Activated B cell treated with CpG ODN at 0.5 μM for 24 hours (primary cell): Measurements from ENCODE around the gene GMPPB. TPM values are rescaled to one million over a fixed set of nuclear protein-coding genes. Genes with fewer than 3 reads are reported as not detected.

Source experiments
- ATAC-seq: fragments of 200-7000 bp; cut with Tn5 transposase; one replicate; pipeline ENCODE4 v1.10.0; 2021; ENCODE audit warnings: low read depth, mild to moderate bottlenecking, moderate library complexity
- CTCF ChIA-PET: fragments of 350-600 bp; sonication (Branson Sonifier 250); formaldehyde crosslinking; loops from one replicate; lab custom pipeline; 2021; ENCODE audit warnings: antibody characterized with exemption; lab: Charles Lee
- POLR2A ChIA-PET: fragments of 350-600 bp; sonication (Branson Sonifier 250); formaldehyde crosslinking; loops from one replicate; lab custom pipeline; 2021; ENCODE audit warnings: antibody characterized with exemption; lab: Charles Lee
- DNase-seq: peaks from one replicate; pipeline ENCODE4 v3.0.0; 2022
- H3K27ac Mint-ChIP-seq: one replicate; pipeline ENCODE4 v1.8.0; 2020; ENCODE audit warnings: mixed read lengths
- H3K27me3 Mint-ChIP-seq: one replicate; pipeline ENCODE4 v1.8.0; 2021; ENCODE audit warnings: mixed read lengths
- H3K36me3 Mint-ChIP-seq: one replicate; pipeline ENCODE4 v1.8.0; 2021; ENCODE audit warnings: low read depth, mixed read lengths
- H3K4me1 Mint-ChIP-seq: one replicate; pipeline ENCODE4 v1.8.0; 2021; ENCODE audit warnings: mixed read lengths
- H3K4me3 Mint-ChIP-seq: one replicate; pipeline ENCODE4 v1.8.0; 2020; ENCODE audit warnings: mild to moderate bottlenecking, mixed read lengths
- H3K9me3 Mint-ChIP-seq: one replicate; pipeline ENCODE4 v1.8.0; 2020; ENCODE audit warnings: mixed read lengths
- intact Hi-C: fragments of 100-400 bp; cut with micrococcal nuclease; formaldehyde crosslinking; loops from one replicate; pipeline ENCODE4 v1.15.1; 2024
- total RNA-seq: library from RNA; stranded (reverse); gene quantifications from 2 replicates; pipeline ENCODE4 v1.2.3, GENCODE V29; 2022
- TF ChIP-seq, protein P1 (sequence below): fragments of 200-600 bp; IDR thresholded peaks from one replicate; pipeline ENCODE4 v1.8.0; 2022; ENCODE audit warnings: antibody characterized with exemption, mild to moderate bottlenecking

The GMPPB gene
- total RNA-seq, 1 donor from 2014 or later, result 39.9 TPM

DNA sequence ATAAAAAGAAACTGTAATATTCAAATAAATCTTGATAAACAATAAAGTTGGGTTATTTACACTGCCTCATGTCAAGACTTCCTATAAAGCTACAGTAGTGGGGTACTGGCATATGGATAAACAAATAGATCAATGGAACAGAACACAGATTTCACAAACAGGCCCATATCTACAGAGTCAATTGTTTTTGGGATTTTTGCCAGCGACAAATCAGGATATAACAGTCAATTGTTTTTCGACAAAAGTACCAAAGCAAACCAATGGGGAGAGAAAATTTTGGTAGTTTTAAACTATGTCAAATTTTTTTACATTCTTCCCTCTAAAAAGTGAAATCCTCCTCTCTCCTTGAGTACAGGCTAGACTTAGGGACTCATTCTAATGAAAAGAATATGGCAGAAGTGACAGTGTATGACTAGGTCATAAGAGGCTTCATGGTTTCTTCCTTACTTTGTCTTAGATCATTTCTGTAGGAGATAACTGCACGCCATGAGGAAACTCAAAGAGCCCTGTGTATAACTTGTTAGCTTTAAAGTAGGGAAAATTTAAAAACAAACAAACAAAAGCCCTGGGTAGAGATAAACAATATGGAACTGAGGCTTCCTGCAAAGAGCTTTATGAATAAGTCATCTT, 45.6 kb upstream of the GMPPB start:
- CTCF ChIA-PET, result no interaction called here
- intact Hi-C loops, result no loop called here
- Mint-ChIP-seq H3K36me3 (peaks cover 26% of the 10 kb centered on the region), H3K27ac (no peak overlapping the region), H3K9me3 (no peaks in the 10 kb centered on the region), H3K27me3 (no peaks in the 10 kb centered on the region), H3K4me1 (peaks cover 12% of the 10 kb centered on the region), H3K4me3 (no peak overlapping the region)
- ATAC-seq, result no peak
- POLR2A ChIA-PET, result interaction anchor here (0.5 kb wide), 1 partner anchor 11 kb away, joined by 3 read pairs; no protein-coding TSS in a partner anchor
- no peak for DNase-seq
- TF ChIP-seq, protein P1, sequence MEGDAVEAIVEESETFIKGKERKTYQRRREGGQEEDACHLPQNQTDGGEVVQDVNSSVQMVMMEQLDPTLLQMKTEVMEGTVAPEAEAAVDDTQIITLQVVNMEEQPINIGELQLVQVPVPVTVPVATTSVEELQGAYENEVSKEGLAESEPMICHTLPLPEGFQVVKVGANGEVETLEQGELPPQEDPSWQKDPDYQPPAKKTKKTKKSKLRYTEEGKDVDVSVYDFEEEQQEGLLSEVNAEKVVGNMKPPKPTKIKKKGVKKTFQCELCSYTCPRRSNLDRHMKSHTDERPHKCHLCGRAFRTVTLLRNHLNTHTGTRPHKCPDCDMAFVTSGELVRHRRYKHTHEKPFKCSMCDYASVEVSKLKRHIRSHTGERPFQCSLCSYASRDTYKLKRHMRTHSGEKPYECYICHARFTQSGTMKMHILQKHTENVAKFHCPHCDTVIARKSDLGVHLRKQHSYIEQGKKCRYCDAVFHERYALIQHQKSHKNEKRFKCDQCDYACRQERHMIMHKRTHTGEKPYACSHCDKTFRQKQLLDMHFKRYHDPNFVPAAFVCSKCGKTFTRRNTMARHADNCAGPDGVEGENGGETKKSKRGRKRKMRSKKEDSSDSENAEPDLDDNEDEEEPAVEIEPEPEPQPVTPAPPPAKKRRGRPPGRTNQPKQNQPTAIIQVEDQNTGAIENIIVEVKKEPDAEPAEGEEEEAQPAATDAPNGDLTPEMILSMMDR, result no peak

DNA sequence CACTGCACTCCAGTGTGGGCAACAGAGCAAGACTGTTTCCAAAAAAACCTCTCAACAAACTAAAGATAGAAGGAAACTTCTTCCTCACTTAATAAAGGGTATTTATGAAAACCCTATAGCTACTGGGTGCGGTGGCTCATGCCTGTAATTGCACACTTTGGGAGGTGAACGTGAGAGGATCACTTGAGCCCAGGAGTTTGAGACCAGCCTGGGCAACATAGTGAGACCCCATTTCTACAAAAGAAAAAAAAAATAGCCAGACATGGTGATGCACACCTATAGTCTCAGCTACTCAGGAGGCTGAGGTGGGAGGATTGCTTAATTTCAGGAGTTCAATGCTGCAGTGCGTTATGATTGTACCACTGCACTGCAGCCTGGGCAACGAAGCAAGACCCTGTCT, 40.2 kb upstream of the GMPPB start:
- DNase-seq (no peak), ATAC-seq (no peak)
- Mint-ChIP-seq H3K9me3 (no peaks in the 10 kb centered on the region), H3K27ac (no peak overlapping the region), H3K27me3 (no peaks in the 10 kb centered on the region), H3K36me3 (peaks cover 31% of the 10 kb centered on the region), H3K4me1 (peaks cover 8% of the 10 kb centered on the region), H3K4me3 (no peak overlapping the region)
- ChIA-PET POLR2A (interaction anchor here (0.6 kb wide), 1 partner anchor 345 kb away, joined by 3 read pairs; no protein-coding TSS in a partner anchor), CTCF (no interaction called here)
- intact Hi-C loops, result no loop called here
- TF ChIP-seq, protein P1, result no peak

DNA sequence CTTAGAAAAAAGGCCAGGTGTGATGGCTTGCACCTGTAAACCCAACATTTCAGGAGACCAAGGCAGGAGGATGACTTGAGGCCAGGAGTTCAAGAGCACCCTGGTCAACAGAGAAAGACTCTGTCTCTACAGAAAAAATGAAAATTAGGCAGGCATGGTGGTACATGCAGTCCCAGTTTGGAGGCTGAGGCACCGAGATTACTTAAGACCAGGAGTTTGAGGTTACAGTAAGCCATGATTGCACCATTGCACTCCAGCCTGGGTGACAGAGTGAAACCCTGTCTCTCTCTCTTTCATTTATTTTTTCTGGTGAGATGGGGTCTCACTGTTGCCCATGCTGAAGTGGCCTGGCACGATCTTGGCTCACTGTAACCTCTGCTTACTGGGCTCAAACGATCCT, 37.9 kb upstream of the GMPPB start:
- no peak overlapping the region for H3K27ac Mint-ChIP-seq
- no peak overlapping the region for H3K4me3 Mint-ChIP-seq
- CTCF ChIA-PET, result no interaction called here
- no peak for ATAC-seq
- POLR2A ChIA-PET, result no interaction called here
- H3K36me3 Mint-ChIP-seq, result peaks cover 37% of the 10 kb centered on the region
- H3K4me1 Mint-ChIP-seq, result peaks cover 10% of the 10 kb centered on the region
- TF ChIP-seq, protein P1, result no peak
- DNase-seq, result no peak
- intact Hi-C loops, result no loop called here
- no peaks in the 10 kb centered on the region for H3K27me3 Mint-ChIP-seq
- H3K9me3 Mint-ChIP-seq, result no peaks in the 10 kb centered on the region

DNA sequence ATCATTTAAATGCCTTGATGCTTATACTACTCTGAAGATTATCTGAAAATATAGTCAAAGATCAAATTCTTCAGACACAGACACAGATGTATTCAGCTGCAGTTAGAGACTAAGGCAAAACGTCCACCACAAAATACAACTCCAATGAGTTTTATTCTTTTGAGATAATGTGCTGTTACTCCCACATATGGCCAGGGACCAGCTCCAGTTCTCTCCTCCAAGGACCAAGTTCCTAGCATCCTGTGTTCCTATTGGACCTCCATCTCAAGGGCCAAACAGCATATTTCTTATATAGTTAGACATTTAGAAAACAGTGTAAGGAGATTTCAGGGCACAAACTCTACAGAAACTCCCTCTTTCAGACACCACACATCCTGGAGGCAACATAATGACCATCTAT, 35.5 kb upstream of the GMPPB start:
- ATAC-seq (no peak), DNase-seq (no peak)
- POLR2A ChIA-PET, result no interaction called here
- intact Hi-C loops, result no loop called here
- TF ChIP-seq, protein P1, result no peak
- peaks cover 11% of the 10 kb centered on the region for H3K4me1 Mint-ChIP-seq
- no peaks in the 10 kb centered on the region for H3K9me3 Mint-ChIP-seq
- H3K27ac Mint-ChIP-seq, result no peak overlapping the region
- no peak overlapping the region for H3K4me3 Mint-ChIP-seq
- H3K27me3 Mint-ChIP-seq, result no peaks in the 10 kb centered on the region
- CTCF ChIA-PET, result no interaction called here
- H3K36me3 Mint-ChIP-seq, result peaks cover 34% of the 10 kb centered on the region

DNA sequence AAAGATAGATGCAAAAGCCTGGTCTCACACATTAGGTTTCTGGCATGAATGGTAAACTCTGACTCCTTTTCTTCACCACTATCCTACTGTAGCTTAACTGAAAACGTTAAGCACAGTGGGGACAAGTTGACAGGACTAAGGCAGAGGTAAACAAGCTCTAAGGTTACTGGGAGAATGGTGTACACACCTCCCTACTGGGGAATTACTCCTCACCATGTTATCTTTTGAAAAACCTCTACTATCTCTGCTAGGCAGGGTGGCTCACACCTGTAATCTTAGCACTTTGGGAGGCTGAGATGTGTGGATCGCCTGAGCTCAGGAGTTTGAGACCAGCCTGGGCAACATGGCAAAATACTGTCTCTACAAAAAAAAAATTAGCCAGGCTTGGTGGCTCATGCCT, 33.4 kb upstream of the GMPPB start:
- DNase-seq (no peak), ATAC-seq (no peak)
- POLR2A ChIA-PET, result no interaction called here
- no peak overlapping the region for H3K4me3 Mint-ChIP-seq
- H3K36me3 Mint-ChIP-seq, result peaks cover 34% of the 10 kb centered on the region
- TF ChIP-seq, protein P1, result no peak
- H3K27ac Mint-ChIP-seq, result no peak overlapping the region
- intact Hi-C loops, result no loop called here
- H3K9me3 Mint-ChIP-seq, result no peaks in the 10 kb centered on the region
- H3K4me1 Mint-ChIP-seq, result peaks cover 15% of the 10 kb centered on the region
- CTCF ChIA-PET, result interaction anchor here (1.1 kb wide), 1 partner anchor 82 kb away, joined by 3 read pairs; no protein-coding TSS in a partner anchor
- no peaks in the 10 kb centered on the region for H3K27me3 Mint-ChIP-seq
